Fibroblast of mammary gland (primary cell): ENCODE results near the gene GLIS1.

ENCODE experiments used
- DNase-seq: peaks from one replicate; pipeline ENCODE4 v3.0.0-alpha.2; 2010; ENCODE audit warnings: low read depth
- H3K4me3 ChIP-seq: 2 replicates; pipeline ENCODE4 v1.5.1; 2011; ENCODE audit warnings: low read depth, mild to moderate bottlenecking, low read length, moderate library complexity; ENCODE audit not compliant: control insufficient read depth
- TF ChIP-seq, protein P1 (sequence below): conservative IDR thresholded peaks from 2 replicates; pipeline ENCODE4 v1.5.1; 2011; ENCODE audit warnings: low read depth, low read length, inconsistent platforms; ENCODE audit not compliant: control insufficient read depth, insufficient read depth

The GLIS1 gene

DNA sequence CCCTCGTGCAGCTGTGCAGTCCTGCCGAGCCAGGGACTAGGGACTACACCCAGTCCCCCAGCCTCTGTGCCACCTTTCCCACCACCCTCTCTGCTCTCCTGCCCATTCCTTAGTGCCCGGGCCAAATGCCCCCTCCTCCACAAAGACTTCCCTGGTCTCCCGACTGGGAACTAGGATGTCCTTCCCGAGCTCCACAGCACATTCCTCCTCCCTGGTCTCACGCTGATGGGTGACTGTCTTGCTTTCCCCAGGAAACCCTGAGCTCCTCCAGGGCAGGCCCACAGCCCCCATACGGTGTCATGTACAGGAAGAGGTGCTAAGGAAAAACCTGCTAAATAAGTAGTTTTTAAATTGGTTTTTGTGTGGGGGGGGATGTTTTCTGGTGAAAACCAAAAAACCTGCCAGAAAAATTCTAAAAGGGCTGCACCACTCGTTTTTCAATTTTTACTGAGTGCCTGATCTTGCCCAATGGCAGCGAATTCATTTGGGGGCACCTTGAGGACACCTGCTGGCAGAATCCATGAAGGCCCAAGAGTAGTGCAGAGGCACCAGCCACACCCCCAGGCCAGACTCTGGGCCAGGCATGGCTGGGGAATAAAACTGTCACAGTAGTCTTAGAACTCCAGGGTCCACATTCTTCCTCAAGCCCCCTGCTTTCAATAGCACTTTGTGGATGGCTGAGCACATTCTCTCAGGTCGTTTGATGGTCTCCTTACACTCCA lies 50.4 kb downstream of the GLIS1 start:
- H3K4me3 ChIP-seq, result no peak overlapping the region
- TF ChIP-seq, protein P1, sequence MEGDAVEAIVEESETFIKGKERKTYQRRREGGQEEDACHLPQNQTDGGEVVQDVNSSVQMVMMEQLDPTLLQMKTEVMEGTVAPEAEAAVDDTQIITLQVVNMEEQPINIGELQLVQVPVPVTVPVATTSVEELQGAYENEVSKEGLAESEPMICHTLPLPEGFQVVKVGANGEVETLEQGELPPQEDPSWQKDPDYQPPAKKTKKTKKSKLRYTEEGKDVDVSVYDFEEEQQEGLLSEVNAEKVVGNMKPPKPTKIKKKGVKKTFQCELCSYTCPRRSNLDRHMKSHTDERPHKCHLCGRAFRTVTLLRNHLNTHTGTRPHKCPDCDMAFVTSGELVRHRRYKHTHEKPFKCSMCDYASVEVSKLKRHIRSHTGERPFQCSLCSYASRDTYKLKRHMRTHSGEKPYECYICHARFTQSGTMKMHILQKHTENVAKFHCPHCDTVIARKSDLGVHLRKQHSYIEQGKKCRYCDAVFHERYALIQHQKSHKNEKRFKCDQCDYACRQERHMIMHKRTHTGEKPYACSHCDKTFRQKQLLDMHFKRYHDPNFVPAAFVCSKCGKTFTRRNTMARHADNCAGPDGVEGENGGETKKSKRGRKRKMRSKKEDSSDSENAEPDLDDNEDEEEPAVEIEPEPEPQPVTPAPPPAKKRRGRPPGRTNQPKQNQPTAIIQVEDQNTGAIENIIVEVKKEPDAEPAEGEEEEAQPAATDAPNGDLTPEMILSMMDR, result no peak
- no peak for DNase-seq

DNA sequence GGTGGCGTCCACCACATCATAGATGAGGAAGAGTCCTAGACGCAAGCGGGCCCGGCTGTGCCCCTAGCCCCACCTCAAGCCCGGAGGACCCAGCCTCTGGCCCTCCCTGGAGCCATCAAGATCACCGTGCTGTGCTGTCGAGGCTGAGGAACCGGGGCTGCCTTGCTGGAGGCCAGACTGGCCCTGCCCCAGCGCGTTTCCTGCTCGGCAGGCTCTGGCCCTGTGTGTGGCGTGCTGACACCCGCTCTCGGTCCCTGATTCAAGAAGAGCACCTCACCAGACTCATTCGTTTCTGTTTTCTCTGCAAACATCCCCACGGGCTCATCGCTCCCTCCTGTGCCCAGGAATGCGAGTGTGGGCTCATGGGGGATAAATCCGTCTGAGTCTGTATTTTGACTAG lies 51.1 kb downstream of the GLIS1 start:
- H3K4me3 ChIP-seq, result no peak overlapping the region
- TF ChIP-seq, protein P1, result no peak
- no peak for DNase-seq

DNA sequence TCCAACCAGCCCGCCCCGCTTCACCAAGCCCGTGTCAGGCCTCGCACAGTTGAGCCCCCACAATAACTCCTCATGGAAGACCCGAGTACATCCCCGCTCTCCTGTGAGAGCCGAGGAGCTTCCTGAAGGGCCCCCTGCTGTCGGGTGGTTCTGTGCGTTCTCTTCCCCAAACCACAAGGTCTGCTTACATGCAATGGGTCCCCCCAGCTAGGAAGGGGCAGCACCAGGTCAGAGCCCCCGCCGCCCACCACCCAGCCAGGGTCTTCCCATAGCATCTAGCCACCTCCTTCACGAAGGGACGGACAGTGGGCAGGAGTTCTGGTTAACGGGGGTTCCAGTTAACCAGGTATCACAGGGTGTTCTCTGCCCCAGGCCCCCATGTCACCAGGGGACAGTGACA lies 51.5 kb downstream of the GLIS1 start:
- DNase-seq, result no peak
- no peak overlapping the region for H3K4me3 ChIP-seq

DNA sequence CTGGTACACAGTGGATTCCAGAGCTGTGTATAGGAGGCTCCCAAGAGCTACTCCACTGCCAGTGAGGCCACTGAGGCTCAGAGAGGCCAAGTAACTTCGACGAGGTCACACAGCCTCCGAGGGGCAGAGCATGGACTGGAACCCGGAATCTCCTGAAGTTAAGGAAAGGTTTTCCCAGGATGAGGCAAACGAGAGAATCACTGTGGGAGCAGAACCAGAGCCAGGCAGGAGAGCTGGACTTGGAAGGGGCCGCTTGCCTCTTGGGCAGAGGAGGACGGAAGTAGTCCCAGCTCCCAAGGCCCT lies 52.0 kb downstream of the GLIS1 start:
- TF ChIP-seq, protein P1, result no peak
- no peak for DNase-seq
- H3K4me3 ChIP-seq, result no peak overlapping the region

More for the DNA sequence above, 51.5 kb downstream of the GLIS1 start:
- TF ChIP-seq, protein P1, result no peak

DNA sequence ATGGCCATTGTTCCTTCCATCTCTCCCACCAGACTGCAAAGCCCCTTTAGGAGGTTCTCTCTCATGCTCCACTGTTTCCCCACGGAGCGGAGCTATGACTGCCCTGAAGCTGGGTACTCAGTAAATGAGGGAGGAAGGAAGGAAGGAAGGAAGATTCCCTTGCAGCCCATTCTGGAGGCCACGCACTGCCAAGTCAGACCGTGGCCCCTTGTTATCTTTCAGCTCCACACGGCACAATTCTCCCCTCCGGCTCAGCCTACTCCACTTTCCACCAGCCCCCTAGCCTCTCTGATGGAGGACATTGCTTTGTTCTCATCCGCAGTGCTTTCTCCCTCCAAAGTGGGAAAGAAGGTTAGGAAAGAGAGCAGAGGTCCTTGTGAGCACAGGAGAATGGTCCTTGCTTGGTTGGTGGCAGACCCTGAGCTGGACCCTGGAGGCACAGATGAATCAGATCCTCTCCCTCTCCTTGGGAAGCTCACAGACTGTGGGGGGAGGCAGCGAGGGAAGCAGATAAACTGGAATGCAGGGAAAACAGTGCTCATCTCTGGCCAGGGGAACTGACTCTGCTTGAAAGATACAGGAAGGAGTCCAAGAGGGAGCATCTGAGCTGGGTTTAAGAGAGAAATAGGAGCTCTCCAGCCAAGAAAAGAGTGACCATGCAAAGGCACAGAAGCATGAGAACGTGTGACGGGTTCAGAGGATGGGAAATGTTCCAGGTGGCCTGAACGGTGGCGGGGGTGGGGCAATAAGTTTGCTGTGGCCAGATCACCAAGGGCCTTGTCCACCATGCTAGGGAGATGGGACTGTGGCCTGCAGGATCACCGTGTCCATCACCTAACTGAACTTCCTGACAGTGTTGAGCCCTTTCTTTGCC lies 52.6 kb downstream of the GLIS1 start:
- no peak for DNase-seq
- no peak overlapping the region for H3K4me3 ChIP-seq
- TF ChIP-seq, protein P1, result no peak

DNA sequence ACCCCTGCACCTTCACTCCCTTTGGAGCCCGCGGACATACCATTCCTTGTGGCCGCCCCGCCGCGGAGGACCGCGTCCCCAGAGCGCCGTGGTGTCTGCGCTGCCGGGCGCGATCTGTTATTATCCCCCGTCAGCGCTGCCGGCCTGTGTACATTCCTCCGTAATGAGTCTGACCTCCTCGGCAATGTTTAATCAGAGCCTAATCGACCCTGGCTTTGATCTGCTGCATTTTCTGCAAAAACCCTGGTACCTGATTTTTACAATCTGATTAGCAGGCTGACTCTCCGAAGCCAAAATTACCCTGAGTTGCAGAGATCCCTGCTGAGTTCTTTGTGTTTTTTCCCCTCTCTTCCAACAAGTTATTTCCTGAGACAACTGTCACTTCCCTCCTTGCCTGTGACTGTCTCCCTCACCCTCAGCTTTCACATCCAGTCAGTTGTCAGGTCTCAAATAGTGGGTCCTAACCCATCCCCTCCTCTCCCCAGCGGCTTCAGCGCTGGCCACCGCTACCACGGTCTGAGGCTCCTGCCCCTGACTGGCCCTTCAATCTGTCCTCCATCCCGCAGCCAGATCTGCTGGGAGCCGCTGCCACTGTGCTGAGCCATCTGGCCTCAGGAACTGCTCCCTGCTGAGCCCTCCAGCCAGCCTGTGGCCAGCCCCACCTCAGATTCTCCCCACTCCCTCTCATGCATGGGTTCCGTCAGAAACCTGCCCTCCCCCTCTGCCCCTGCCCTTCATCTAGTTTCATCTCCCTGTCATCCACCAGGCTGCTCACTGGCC lies 53.5 kb downstream of the GLIS1 start:
- DNase-seq, result no peak
- H3K4me3 ChIP-seq, result no peak overlapping the region
- TF ChIP-seq, protein P1, result no peak
